ENCODE measurements around the gene MOB2. TPM values are rescaled to one million over a fixed set of nuclear protein-coding genes. Genes with fewer than 3 reads are reported as not detected.

MOB2 gene
- total RNA-seq, 4 donors from 2014 or later = 59.6 to 103 (median 87.8) TPM

DNA sequence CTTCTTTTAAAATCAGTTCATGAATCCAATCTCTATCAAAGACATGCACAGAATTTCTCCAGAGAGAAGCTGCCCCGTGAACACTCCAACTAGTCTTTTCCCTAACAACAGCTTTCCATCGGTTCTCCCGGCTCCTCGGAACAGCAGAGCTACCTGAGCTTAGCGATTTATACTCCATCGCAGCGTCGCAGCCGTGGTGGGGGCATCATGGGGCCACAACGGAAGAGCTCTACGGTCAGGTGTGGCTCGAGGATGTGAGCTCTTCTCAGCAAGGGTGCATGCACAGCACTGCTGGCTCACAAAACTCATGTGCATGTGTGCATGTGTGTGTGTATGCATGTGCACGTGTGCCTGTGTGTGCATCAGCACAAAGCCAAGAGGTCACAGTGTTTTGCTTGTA, 11.7 kb upstream of the MOB2 start:
- Histone ChIP-seq H3K36me3 (peaks cover 0 to 12% of the 10 kb centered on the region in 2 donors), H3K27me3 (no peaks in the 10 kb centered on the region), H3K9me3 (no peaks in the 10 kb centered on the region), H3K4me3 (no peak overlapping the region), H3K4me1 (peaks cover 0 to 65% (median 18%) of the 10 kb centered on the region in 3 donors), H3K27ac (no peak overlapping the region)
- 100% methylated on average over 1 of the region's 13 CpGs; no CpG with 5 or more reads in 1 of the 2 donors for WGBS, 2 donors (ENCODE audit: low coverage in 1 of 2)
- no peak for ATAC-seq
- no peak for TF ChIP-seq POLR2A (IDR thresholded peaks at IDR 0.05)
- no peak for TF ChIP-seq CTCF (IDR thresholded peaks at IDR 0.05)
- TF ChIP-seq POLR2AphosphoS5 (IDR thresholded peaks at IDR 0.05) = no peak
- no peak for TF ChIP-seq EP300 (IDR thresholded peaks at IDR 0.05)

- Histone ChIP-seq H3K9me3 (no peaks in the 10 kb centered on the region), H3K27me3 (no peaks in the 10 kb centered on the region), H3K36me3 (peaks cover 0 to 12% of the 10 kb centered on the region in 2 donors), H3K27ac (no peak overlapping the region), H3K4me3 (no peak overlapping the region), H3K4me1 (peaks cover 0 to 63% (median 11%) of the 10 kb centered on the region in 3 donors)
- TF ChIP-seq POLR2A (IDR thresholded peaks at IDR 0.05) (no peak), POLR2AphosphoS5 (IDR thresholded peaks at IDR 0.05) (no peak), CTCF (IDR thresholded peaks at IDR 0.05) (no peak), EP300 (IDR thresholded peaks at IDR 0.05) (no peak)
- WGBS, 2 donors (ENCODE audit: low coverage in 1 of 2) = 92 to 93% methylated on average over 4 to 5 of the region's 5 CpGs
- ATAC-seq = no peak
Observed at GRCh38 chr11:1497600-1497999, 11.0 kb upstream of the MOB2 start.

- WGBS, 2 donors (ENCODE audit: low coverage in 1 of 2) = 0 to 58% methylated on average over 1 to 3 of the region's 3 CpGs
- peak overlapping the region in 1 of 4 donors; percentile 12 for H3K27ac ChIP-seq
- H3K36me3 ChIP-seq = peaks cover 0 to 12% of the 10 kb centered on the region in 2 donors
- no peak overlapping the region for H3K4me3 ChIP-seq
- no peak for ATAC-seq
- H3K4me1 ChIP-seq = peaks cover 0 to 58% (median 8%) of the 10 kb centered on the region in 3 donors
- no peak for TF ChIP-seq POLR2AphosphoS5 (IDR thresholded peaks at IDR 0.05)
- no peak for TF ChIP-seq EP300 (IDR thresholded peaks at IDR 0.05)
- TF ChIP-seq POLR2A (IDR thresholded peaks at IDR 0.05) = no peak
- no peak for TF ChIP-seq CTCF (IDR thresholded peaks at IDR 0.05)
- H3K27me3 ChIP-seq = no peaks in the 10 kb centered on the region
- H3K9me3 ChIP-seq = no peaks in the 10 kb centered on the region
Observed at GRCh38 chr11:1496761-1497095, 10.1 kb upstream of the MOB2 start.

- no peaks in the 10 kb centered on the region for H3K27me3 ChIP-seq
- H3K27ac ChIP-seq = peak overlapping the region in 1 of 4 donors; percentile 12
- H3K4me3 ChIP-seq = no peak overlapping the region
- 70 to 77% methylated on average over 9 of the region's 9 CpGs for WGBS, 2 donors (ENCODE audit: low coverage in 1 of 2)
- no peaks in the 10 kb centered on the region for H3K9me3 ChIP-seq
- TF ChIP-seq POLR2A (IDR thresholded peaks at IDR 0.05) (no peak), EP300 (IDR thresholded peaks at IDR 0.05) (no peak), POLR2AphosphoS5 (IDR thresholded peaks at IDR 0.05) (no peak), CTCF (IDR thresholded peaks at IDR 0.05) (no peak)
- peaks cover 0 to 12% of the 10 kb centered on the region in 2 donors for H3K36me3 ChIP-seq
- peaks cover 0 to 53% (median 8%) of the 10 kb centered on the region in 3 donors for H3K4me1 ChIP-seq
- ATAC-seq = no peak
Observed at GRCh38 chr11:1496091-1496760, 9.6 kb upstream of the MOB2 start.

DNA sequence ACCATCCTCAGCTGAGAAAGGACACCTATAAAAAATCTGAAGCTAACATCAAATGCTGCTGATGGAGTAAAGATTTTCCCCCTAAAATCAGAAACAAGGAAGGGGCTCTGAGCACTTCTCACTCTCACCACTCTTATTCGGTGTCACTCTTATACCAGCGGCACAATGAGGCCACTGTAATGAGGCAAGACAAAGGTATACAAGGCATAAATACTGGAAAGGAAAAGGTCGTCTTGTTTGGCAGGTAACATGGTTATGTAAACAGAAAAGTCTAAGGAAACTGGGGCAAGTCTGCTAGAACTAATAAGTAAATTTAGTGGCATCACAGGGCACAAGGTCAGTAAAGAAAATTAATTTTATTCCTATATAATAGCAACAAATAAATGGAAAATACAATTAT, 8.1 kb upstream of the MOB2 start:
- 81 to 93% methylated on average over 3 of the region's 3 CpGs for WGBS, 2 donors (ENCODE audit: low coverage in 1 of 2)
- TF ChIP-seq CTCF (IDR thresholded peaks at IDR 0.05) = no peak
- TF ChIP-seq POLR2A (IDR thresholded peaks at IDR 0.05) = no peak
- no peak for TF ChIP-seq EP300 (IDR thresholded peaks at IDR 0.05)
- no peak for TF ChIP-seq POLR2AphosphoS5 (IDR thresholded peaks at IDR 0.05)
- no peaks in the 10 kb centered on the region for H3K27me3 ChIP-seq
- no peaks in the 10 kb centered on the region for H3K9me3 ChIP-seq
- no peak for ATAC-seq
- H3K36me3 ChIP-seq = peaks cover 0 to 9% of the 10 kb centered on the region in 2 donors
- no peak overlapping the region for H3K4me3 ChIP-seq
- H3K4me1 ChIP-seq = peaks cover 0 to 41% (median 2%) of the 10 kb centered on the region in 3 donors
- no peak overlapping the region for H3K27ac ChIP-seq

Measured in gastroesophageal sphincter (tissue), 4 donors.